D721Med (cell line): Measurements from ENCODE around the gene FOXP1.

ENCODE experiments used
- DNase-seq: peaks from one replicate; pipeline ENCODE4 v3.0.0; 2011; ENCODE audit warnings: low spot score; ENCODE audit not compliant: insufficient read length
- FAIRE-seq: peaks from 2 replicates; lab custom pipeline; 2011; peaks lifted over from hg19 to GRCh38; lab: Jason Lieb, UNC
- TF ChIP-seq, protein P1 (sequence below): IDR thresholded peaks from 2 replicates; pipeline ENCODE4 v1.5.1; 2012; ENCODE audit warnings: mild to moderate bottlenecking, control low read depth; ENCODE audit not compliant: insufficient read depth; ENCODE audit errors: missing control alignments

Gene FOXP1

DNA sequence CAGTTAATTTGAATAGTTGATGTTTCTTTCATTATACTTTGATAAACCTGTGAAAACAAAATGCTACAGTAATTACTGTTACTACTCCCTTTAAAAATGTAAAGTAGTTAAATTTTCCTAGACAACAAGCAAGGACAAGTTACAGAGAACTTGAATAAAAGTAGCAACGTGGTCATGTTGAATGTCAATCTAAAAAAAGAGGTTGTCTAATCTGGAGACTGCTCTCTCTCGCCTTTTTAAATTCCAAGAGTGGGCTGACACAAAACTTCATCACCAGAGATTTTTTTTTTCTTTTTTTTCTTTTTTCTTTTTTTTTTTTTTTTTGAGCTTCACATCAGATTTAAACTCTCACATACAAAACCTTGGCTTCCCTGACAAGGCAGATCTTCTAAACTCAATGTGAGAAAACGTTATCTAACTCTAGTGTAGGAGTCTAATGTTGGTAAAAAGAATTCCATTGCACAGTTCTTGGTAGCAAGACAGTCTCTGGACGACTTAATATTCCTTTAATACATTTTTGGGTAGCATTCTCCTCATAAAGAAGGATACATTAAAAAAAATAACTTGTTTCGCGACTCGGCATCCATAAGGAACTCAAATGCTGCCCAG, 4.1 kb downstream of the FOXP1 start:
- FAIRE-seq: no peak
- DNase-seq: no peak
- TF ChIP-seq, protein P1, sequence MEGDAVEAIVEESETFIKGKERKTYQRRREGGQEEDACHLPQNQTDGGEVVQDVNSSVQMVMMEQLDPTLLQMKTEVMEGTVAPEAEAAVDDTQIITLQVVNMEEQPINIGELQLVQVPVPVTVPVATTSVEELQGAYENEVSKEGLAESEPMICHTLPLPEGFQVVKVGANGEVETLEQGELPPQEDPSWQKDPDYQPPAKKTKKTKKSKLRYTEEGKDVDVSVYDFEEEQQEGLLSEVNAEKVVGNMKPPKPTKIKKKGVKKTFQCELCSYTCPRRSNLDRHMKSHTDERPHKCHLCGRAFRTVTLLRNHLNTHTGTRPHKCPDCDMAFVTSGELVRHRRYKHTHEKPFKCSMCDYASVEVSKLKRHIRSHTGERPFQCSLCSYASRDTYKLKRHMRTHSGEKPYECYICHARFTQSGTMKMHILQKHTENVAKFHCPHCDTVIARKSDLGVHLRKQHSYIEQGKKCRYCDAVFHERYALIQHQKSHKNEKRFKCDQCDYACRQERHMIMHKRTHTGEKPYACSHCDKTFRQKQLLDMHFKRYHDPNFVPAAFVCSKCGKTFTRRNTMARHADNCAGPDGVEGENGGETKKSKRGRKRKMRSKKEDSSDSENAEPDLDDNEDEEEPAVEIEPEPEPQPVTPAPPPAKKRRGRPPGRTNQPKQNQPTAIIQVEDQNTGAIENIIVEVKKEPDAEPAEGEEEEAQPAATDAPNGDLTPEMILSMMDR: no peak

DNA sequence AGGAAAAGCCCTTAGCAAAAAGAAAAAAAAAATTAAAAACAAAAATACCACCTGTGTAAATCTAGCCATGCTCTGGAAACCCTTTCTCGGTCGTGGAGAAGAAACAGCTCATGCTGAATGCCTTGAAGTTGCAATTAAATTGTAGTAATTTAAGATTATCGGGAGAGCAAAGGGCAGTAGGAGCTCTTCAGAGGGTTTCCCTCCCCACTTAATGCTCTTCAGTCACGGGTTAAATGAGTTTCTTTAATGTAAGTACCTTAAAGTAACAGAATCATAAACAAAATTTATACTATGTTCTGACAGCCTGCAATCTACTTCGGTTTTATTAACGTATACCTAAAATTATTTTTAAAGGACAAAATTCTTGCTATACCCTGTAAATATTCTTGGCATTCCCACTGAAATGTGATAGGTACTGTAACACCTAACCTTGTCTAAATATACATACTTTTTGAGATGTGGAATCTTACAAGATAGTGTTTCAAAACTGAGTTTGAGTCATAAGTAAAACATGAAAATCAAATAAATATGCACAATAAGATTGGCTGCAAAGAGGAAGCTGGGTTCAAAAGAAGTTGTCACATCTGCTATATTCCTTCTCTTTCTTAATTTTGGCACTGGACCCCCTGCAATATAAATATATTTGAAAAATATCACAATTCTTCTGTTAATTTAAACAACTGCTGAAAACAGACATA, 5.3 kb downstream of the FOXP1 start:
- DNase-seq (no peak), FAIRE-seq (no peak)
- TF ChIP-seq, protein P1: no peak

DNA sequence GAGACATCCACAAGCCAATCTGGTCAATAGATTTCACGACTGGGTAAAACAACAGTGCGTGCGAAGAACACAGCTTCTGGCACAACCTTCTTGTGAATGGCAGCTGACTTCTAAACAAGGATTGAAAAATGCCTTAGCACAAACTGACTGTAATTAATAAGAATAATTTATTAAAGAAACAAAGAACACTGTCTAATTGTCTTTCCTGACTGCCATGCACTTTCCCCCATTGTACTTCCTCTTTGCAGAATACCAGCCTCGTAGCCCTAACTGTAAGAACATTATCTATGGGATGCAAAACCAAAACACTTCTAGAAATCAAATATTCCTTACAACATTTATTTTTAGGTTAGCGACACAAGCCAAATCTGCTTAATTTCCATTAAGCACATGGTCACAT, 6.5 kb downstream of the FOXP1 start:
- TF ChIP-seq, protein P1: no peak
- FAIRE-seq: no peak
- no peak for DNase-seq

DNA sequence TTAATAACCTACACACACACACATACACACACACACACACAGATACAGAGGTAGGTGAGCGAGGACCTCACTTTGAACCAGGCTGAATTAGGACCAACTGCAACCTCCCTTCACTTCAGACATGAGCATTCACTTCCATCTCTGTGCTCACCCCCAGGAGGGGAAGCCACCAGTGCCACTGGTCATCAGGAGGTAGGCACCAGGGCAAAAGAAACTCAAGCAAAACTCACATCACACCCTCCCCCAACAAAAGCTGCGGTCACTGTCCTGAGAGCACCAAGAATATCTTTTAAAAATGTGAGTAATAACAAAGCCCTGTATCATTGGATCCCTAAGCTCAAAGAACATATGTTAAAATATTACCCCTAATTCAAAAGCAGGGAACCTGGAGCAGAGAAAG, 8.1 kb downstream of the FOXP1 start:
- DNase-seq (no peak), FAIRE-seq (no peak)
- TF ChIP-seq, protein P1: no peak

DNA sequence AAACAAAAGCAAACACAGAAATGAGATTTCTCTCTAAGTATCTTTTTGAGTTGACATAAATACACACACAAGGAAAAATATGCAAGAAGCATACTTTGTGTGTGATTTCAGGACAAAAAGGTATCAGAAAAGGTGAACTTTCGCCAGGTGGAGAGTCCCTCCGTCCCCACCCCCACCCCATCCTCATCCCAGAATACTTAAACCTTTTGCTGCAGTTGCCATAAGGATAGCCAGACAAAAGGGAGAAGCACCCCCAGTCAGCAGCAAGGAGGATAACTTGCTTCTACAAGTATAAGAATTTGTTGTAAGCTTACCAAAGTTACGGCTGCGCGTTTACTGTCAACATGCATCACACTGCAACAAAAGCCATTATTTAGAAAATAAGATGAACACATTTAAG, 10.3 kb downstream of the FOXP1 start:
- FAIRE-seq: no peak
- no peak for DNase-seq

DNA sequence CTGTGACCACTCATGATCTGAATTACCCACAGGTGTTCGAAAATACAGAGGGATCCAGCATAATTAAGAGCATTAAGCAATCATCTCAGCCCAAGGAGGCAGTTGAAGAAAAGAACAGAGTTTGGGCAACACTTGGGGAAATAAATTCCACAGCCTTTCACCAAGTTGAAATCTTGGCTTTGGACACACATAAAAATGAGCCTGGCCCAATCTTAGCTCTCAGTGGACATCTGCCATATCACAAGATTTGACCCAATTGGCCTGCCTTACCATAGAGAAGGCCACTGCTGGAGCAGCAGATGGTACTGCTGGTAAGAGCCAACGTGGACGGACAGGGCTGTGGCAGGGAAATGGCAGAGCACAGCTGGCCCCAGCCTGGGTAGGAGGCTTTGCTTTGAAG, 13.0 kb downstream of the FOXP1 start:
- FAIRE-seq (no peak), DNase-seq (no peak)
- TF ChIP-seq, protein P1: no peak

More for the DNA sequence above, 10.3 kb downstream of the FOXP1 start:
- TF ChIP-seq, protein P1: no peak

DNA sequence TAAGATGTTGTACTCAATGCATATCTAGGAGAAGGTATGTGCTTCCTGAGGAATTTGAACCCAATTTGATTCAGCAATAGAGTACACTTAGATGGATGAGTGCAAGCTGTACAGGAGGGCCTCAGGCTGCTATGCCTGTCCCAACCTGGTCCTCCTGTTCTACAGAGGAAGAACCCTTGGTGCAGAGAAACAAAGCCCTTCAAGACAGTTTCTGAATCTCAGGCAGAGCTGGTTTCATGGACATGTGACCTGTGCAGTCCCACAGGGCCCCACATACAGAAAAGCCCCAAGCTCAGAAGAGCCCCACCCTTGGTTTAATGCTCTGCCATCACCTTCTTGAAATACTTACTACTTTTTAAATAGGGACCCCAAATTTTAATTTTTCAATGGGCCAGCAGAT, 15.3 kb downstream of the FOXP1 start:
- TF ChIP-seq, protein P1: no peak
- FAIRE-seq (no peak), DNase-seq (no peak)
